Measurements from ENCODE around the gene SCGN. TPM values are rescaled to one million over a fixed set of nuclear protein-coding genes. Genes with fewer than 3 reads are reported as not detected.

The SCGN gene
- total RNA-seq, 4 donors from 2014 or later, result 0.35 to 3.6 (median 1.3) TPM; not detected in 1

- no peaks in the 10 kb centered on the region for H3K36me3 ChIP-seq
- no peak overlapping the region for H3K27ac ChIP-seq
- H3K27me3 ChIP-seq, result peaks cover 29% of the 10 kb centered on the region
- TF ChIP-seq EP300 (IDR thresholded peaks at IDR 0.05) (no peak), POLR2AphosphoS5 (IDR thresholded peaks at IDR 0.05) (no peak), CTCF (IDR thresholded peaks at IDR 0.05) (no peak), POLR2A (IDR thresholded peaks at IDR 0.05) (no peak)
- H3K9me3 ChIP-seq, result peaks cover 0 to 8% (median 0%) of the 10 kb centered on the region in 3 donors
- WGBS, 2 donors (ENCODE audit: low coverage in 1 of 2), result 67 to 80% methylated on average over 5 of the region's 5 CpGs
- no peaks in the 10 kb centered on the region for H3K4me1 ChIP-seq
- no peak overlapping the region for H3K4me3 ChIP-seq
- ATAC-seq, result no peak
Measured at GRCh38 chr6:25641377-25641776, 10.6 kb upstream of the SCGN start.

GRCh38 chr6:25641940-25642666, 9.9 kb upstream of the SCGN start:
- no peaks in the 10 kb centered on the region for H3K4me1 ChIP-seq

GRCh38 chr6:25642667-25643328, 9.2 kb upstream of the SCGN start:
- Histone ChIP-seq H3K27me3 (peaks cover 29% of the 10 kb centered on the region), H3K36me3 (no peaks in the 10 kb centered on the region), H3K9me3 (peaks cover 0 to 8% (median 0%) of the 10 kb centered on the region in 3 donors), H3K4me1 (no peaks in the 10 kb centered on the region), H3K27ac (no peak overlapping the region), H3K4me3 (no peak overlapping the region)
- TF ChIP-seq EP300 (IDR thresholded peaks at IDR 0.05) (no peak), POLR2AphosphoS5 (IDR thresholded peaks at IDR 0.05) (no peak), POLR2A (IDR thresholded peaks at IDR 0.05) (no peak), CTCF (IDR thresholded peaks at IDR 0.05) (no peak)
- WGBS, 2 donors (ENCODE audit: low coverage in 1 of 2), result 83 to 93% methylated on average over 2 to 3 of the region's 3 CpGs
- no peak for ATAC-seq

More at GRCh38 chr6:25641940-25642666, 9.9 kb upstream of the SCGN start:
- Histone ChIP-seq H3K4me3 (no peak overlapping the region), H3K36me3 (no peaks in the 10 kb centered on the region), H3K27me3 (peaks cover 29% of the 10 kb centered on the region), H3K27ac (no peak overlapping the region), H3K9me3 (peaks cover 0 to 8% (median 0%) of the 10 kb centered on the region in 3 donors)
- no peak for TF ChIP-seq EP300 (IDR thresholded peaks at IDR 0.05)
- TF ChIP-seq POLR2A (IDR thresholded peaks at IDR 0.05), result no peak
- TF ChIP-seq CTCF (IDR thresholded peaks at IDR 0.05), result no peak
- TF ChIP-seq POLR2AphosphoS5 (IDR thresholded peaks at IDR 0.05), result no peak
- WGBS, 2 donors (ENCODE audit: low coverage in 1 of 2), result 88 to 94% methylated on average over 3 of the region's 3 CpGs
- no peak for ATAC-seq

- no peaks in the 10 kb centered on the region for H3K4me1 ChIP-seq
- no peak for ATAC-seq
- H3K27ac ChIP-seq, result no peak overlapping the region
- peaks cover 24% of the 10 kb centered on the region for H3K27me3 ChIP-seq
- peaks cover 0 to 8% (median 0%) of the 10 kb centered on the region in 3 donors for H3K9me3 ChIP-seq
- H3K4me3 ChIP-seq, result no peak overlapping the region
- WGBS, 2 donors (ENCODE audit: low coverage in 1 of 2), result 42 to 59% methylated on average over 4 of the region's 4 CpGs
- no peaks in the 10 kb centered on the region for H3K36me3 ChIP-seq
- TF ChIP-seq POLR2AphosphoS5 (IDR thresholded peaks at IDR 0.05) (no peak), CTCF (IDR thresholded peaks at IDR 0.05) (no peak), POLR2A (IDR thresholded peaks at IDR 0.05) (no peak)
Measured at GRCh38 chr6:25645916-25646315, 6.1 kb upstream of the SCGN start.

All from gastroesophageal sphincter (tissue), 4 donors.